Measurements from ENCODE around the gene GCDH.
"Not testable (repeated sequence)": the region's sequence is repeated elsewhere in the genome, so short reads cannot be mapped to it uniquely, and the experiment has no call there.

GRCh38 chr19:12846613-12847012 is 44.3 kb upstream of the GCDH start:
- TF ChIP-seq CTCF, POLR2A (IDR thresholded peaks at IDR 0.05): not testable (repeated sequence)
